ENCODE measurements around the gene MARCHF7. TPM values are rescaled to one million over a fixed set of nuclear protein-coding genes. Genes with fewer than 3 reads are reported as not detected.
"Not testable (repeated sequence)": the region's sequence is repeated elsewhere in the genome, so short reads cannot be mapped to it uniquely, and the experiment has no call there.

Gene MARCHF7
- total RNA-seq, 1 donor from 2014 or later, result 88.8 TPM

DNA sequence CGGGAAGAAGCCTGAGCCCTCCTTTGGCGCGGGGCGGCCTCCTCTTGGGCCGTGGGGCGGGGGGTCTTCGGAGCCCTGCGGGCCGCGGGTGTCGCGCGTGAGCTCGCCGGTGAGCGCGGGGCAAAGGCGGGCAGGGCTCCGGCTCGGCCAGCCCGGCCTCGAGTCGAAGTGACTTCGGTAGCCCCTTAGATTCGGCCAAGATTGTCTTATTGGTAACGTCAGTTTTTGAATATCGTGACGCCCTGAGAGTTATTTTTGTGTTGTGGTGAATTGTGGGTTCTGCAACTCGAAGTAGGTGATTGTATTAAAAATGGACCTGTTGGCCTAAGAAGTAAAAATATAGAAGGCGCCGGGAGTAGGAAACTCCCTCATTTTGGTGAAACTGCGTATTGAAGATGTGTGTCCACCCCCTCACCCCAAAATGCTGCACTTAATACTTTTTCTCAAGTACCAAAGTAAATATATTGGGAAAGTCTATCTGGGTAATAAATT, 669 bp downstream of the MARCHF7 start:
- DNase-seq, result no peak
- Mint-ChIP-seq H3K27me3 (ENCODE audit: unreplicated experiment) (peaks cover 8% of the 10 kb centered on the region), H3K27ac (ENCODE audit: unreplicated experiment) (peak overlapping the region; percentile 100), H3K9me3 (ENCODE audit: unreplicated experiment) (peaks cover 6% of the 10 kb centered on the region), H3K4me1 (ENCODE audit: low read depth, unreplicated experiment) (peaks cover 15% of the 10 kb centered on the region), H3K4me3 (ENCODE audit: unreplicated experiment) (peak overlapping the region; percentile 93), H3K36me3 (ENCODE audit: unreplicated experiment) (no peaks in the 10 kb centered on the region)
- TF ChIP-seq CTCF (IDR thresholded peaks at IDR 0.05; ENCODE audit: partially characterized antibody, unreplicated experiment), result no peak

DNA sequence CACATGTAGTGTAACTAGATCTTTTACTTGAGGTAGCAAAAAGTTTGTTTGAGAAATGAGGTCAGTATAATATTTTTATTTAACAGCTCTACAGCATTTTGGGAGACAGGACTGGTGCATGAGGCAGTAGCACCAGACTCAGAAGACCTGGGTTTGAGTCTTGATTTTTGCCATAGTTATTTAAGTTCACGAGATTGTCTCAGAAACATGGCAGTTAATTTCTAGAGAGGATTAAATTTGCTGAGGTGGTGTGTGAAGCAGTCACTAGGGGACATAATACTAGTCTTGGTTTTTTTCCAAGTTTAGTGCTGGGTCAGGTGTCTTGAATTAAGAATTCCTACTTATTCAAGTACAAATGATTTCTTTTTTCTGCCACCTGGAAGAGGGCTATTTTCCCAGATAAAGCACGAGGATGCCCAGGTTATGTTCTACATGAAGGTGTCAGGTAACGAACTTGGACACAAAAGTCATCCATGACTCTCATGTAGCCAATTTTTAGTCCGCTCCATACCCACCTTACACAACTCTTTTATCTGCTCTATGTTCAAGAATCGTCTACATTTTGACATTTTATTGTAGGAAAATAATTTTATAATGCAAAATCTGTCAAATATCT, 1.4 kb downstream of the MARCHF7 start:
- H3K36me3 Mint-ChIP-seq (ENCODE audit: unreplicated experiment), result no peaks in the 10 kb centered on the region
- H3K27ac Mint-ChIP-seq (ENCODE audit: unreplicated experiment), result peak overlapping the region; percentile 100
- DNase-seq, result no peak
- peak overlapping the region; percentile 93 for H3K4me3 Mint-ChIP-seq (ENCODE audit: unreplicated experiment)
- peaks cover 15% of the 10 kb centered on the region for H3K4me1 Mint-ChIP-seq (ENCODE audit: low read depth, unreplicated experiment)
- H3K9me3 Mint-ChIP-seq (ENCODE audit: unreplicated experiment), result peaks cover 6% of the 10 kb centered on the region
- H3K27me3 Mint-ChIP-seq (ENCODE audit: unreplicated experiment), result peaks cover 8% of the 10 kb centered on the region
- TF ChIP-seq CTCF (IDR thresholded peaks at IDR 0.05; ENCODE audit: partially characterized antibody, unreplicated experiment), result no peak

GRCh38 chr2:159714247-159714930, 2.1 kb downstream of the MARCHF7 start:
- DNase-seq, result no peak
- Mint-ChIP-seq H3K4me1 (ENCODE audit: low read depth, unreplicated experiment) (peaks cover 15% of the 10 kb centered on the region), H3K27me3 (ENCODE audit: unreplicated experiment) (peaks cover 8% of the 10 kb centered on the region), H3K9me3 (ENCODE audit: unreplicated experiment) (peaks cover 6% of the 10 kb centered on the region), H3K27ac (ENCODE audit: unreplicated experiment) (peak overlapping the region; percentile 64), H3K4me3 (ENCODE audit: unreplicated experiment) (peak overlapping the region; percentile 93), H3K36me3 (ENCODE audit: unreplicated experiment) (no peaks in the 10 kb centered on the region)
- TF ChIP-seq CTCF (IDR thresholded peaks at IDR 0.05; ENCODE audit: partially characterized antibody, unreplicated experiment), result no peak

DNA sequence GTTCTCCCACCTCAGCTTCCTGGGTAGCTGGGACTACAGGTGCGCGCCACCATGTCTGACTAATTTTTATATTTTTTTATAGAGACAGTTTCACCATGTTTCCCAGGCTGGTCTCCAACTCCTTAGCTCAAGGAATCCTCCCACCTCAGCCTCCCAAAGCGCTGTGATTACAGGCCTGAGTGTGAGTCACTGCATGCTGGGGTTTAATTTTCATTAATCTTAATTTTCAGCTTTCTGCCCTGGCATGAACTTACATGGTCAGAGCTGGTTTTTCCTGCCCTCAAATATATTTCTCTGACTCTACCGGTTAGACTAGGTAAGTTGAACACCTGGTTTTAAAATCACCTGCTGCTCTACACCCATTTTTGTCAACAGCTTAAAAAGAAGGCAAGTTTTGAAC, 3.1 kb downstream of the MARCHF7 start:
- no peak for TF ChIP-seq CTCF (IDR thresholded peaks at IDR 0.05; ENCODE audit: partially characterized antibody, unreplicated experiment)
- peaks cover 8% of the 10 kb centered on the region for H3K27me3 Mint-ChIP-seq (ENCODE audit: unreplicated experiment)
- H3K36me3 Mint-ChIP-seq (ENCODE audit: unreplicated experiment), result no peaks in the 10 kb centered on the region
- H3K4me3 Mint-ChIP-seq (ENCODE audit: unreplicated experiment), result peak overlapping the region; percentile 60
- H3K4me1 Mint-ChIP-seq (ENCODE audit: low read depth, unreplicated experiment), result peaks cover 17% of the 10 kb centered on the region
- H3K27ac Mint-ChIP-seq (ENCODE audit: unreplicated experiment), result no peak overlapping the region
- peaks cover 6% of the 10 kb centered on the region for H3K9me3 Mint-ChIP-seq (ENCODE audit: unreplicated experiment)
- no peak for DNase-seq

DNA sequence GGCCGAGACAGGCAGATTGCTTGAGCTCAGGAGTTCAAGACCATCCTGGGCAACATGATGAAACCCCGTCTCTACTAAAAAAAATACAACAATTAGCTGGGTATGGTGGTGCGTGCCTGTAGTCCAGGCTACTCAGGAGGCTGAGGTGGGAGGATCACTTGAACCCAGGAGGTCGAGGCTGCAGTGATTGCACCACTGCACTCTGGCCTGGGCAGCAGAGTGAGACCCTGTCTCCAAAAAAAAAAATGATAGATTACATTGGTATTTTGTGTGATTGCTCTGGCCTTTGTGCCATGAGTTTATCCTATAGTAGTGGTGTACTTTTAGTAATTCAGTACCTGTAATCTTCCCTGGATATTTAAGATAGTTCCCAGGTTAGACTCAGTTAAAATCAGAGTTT, 4.1 kb downstream of the MARCHF7 start:
- not testable (repeated sequence) for H3K27me3 Mint-ChIP-seq (ENCODE audit: unreplicated experiment); H3K9me3 Mint-ChIP-seq (ENCODE audit: unreplicated experiment); DNase-seq; H3K27ac Mint-ChIP-seq (ENCODE audit: unreplicated experiment); H3K36me3 Mint-ChIP-seq (ENCODE audit: unreplicated experiment); H3K4me3 Mint-ChIP-seq (ENCODE audit: unreplicated experiment)
- peaks cover 17% of the 10 kb centered on the region for H3K4me1 Mint-ChIP-seq (ENCODE audit: low read depth, unreplicated experiment)
